ENCODE measurements around the gene NKAIN2. TPM values are rescaled to one million over a fixed set of nuclear protein-coding genes. Genes with fewer than 3 reads are reported as not detected.
A peak's percentile ranks its signal among the peaks of the same experiment; 100 is the strongest.

Gene NKAIN2
- total and polyA plus RNA-seq, 4 donors, result 16.3 to 67.0 (median 49.9) TPM

GRCh38 chr6:123830120-123830519 is 26.5 kb downstream of the NKAIN2 start:
- 21% methylated on average over 3 of the region's 3 CpGs for WGBS (ENCODE audit: insufficient coverage)
- no peak overlapping the region for H3K27ac ChIP-seq (ENCODE audit: low read depth, low read length)
- H3K4me3 ChIP-seq (ENCODE audit: low read depth, low read length), result no peak overlapping the region

DNA sequence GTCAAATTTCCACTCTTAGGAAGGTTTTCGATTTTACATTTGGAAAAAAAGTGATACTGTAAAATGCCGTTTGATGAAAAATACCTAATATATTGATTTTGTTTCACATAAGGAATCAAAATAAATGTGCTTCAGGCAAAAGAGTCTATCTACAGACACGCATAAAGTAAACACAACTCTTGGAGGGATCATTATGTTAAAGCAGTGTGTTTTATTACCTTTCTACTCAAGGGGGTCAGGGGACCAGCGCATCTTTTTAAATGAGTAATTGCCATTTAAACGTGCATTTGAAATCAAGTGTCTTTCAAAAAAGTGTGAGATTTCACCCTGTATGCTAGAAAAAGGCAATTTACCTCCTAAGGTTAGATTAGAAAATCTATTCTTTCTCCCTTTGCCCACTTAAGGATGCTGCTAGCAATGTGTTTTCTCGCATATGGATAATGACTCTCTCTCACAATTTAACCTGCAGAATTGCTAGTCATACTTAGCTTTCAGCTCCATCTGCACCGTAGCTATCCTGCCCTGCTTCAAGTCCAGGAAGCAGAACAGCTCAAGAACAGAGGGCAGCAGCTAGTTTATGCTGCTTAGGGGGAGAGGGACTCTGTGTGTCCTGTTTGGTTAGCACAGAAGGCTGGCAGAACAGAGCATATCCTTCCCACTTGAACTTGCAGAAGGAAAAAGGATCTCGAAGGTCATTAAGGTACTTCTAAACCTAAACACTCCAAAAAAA is 35.0 kb downstream of the NKAIN2 start:
- Histone ChIP-seq H3K4me3 (ENCODE audit: low read depth, low read length) (no peak overlapping the region), H3K9me3 (ENCODE audit: control insufficient read depth, insufficient read depth, low read length) (no peaks in the 10 kb centered on the region), H3K27me3 (ENCODE audit: control insufficient read depth, insufficient read depth, low read length) (no peaks in the 10 kb centered on the region), H3K27ac (ENCODE audit: low read depth, low read length) (no peak overlapping the region), H3K36me3 (ENCODE audit: control insufficient read depth, insufficient read depth, low read length) (no peaks in the 10 kb centered on the region), H3K4me1 (ENCODE audit: control insufficient read depth, insufficient read depth, low read length) (no peaks in the 10 kb centered on the region)
- DNase-seq (ENCODE audit: low read depth in 4 of 6, low spot score in 6 of 6), result peak in 1 of 6 donors; percentile 78
- WGBS (ENCODE audit: insufficient coverage), result 43% methylated on average over 1 of the region's 8 CpGs

More at GRCh38 chr6:123830120-123830519, 26.5 kb downstream of the NKAIN2 start:
- Histone ChIP-seq H3K27me3 (ENCODE audit: control insufficient read depth, insufficient read depth, low read length) (no peaks in the 10 kb centered on the region), H3K36me3 (ENCODE audit: control insufficient read depth, insufficient read depth, low read length) (no peaks in the 10 kb centered on the region), H3K4me1 (ENCODE audit: control insufficient read depth, insufficient read depth, low read length) (no peaks in the 10 kb centered on the region), H3K9me3 (ENCODE audit: control insufficient read depth, insufficient read depth, low read length) (no peaks in the 10 kb centered on the region)
- DNase-seq (ENCODE audit: low read depth in 4 of 6, low spot score in 6 of 6), result peak in 2 of 6 donors; percentile 30 to 66

- Histone ChIP-seq H3K9me3 (ENCODE audit: control insufficient read depth, insufficient read depth, low read length) (no peaks in the 10 kb centered on the region), H3K4me1 (ENCODE audit: control insufficient read depth, insufficient read depth, low read length) (no peaks in the 10 kb centered on the region), H3K27ac (ENCODE audit: low read depth, low read length) (no peak overlapping the region), H3K27me3 (ENCODE audit: control insufficient read depth, insufficient read depth, low read length) (no peaks in the 10 kb centered on the region), H3K36me3 (ENCODE audit: control insufficient read depth, insufficient read depth, low read length) (no peaks in the 10 kb centered on the region), H3K4me3 (ENCODE audit: low read depth, low read length) (no peak overlapping the region)
- no peak for DNase-seq (ENCODE audit: low read depth in 4 of 6, low spot score in 6 of 6)
- WGBS (ENCODE audit: insufficient coverage), result 45% methylated on average over 2 of the region's 6 CpGs
These were observed 37.6 kb downstream of the NKAIN2 start for GRCh38 chr6:123841067-123841896.

DNA sequence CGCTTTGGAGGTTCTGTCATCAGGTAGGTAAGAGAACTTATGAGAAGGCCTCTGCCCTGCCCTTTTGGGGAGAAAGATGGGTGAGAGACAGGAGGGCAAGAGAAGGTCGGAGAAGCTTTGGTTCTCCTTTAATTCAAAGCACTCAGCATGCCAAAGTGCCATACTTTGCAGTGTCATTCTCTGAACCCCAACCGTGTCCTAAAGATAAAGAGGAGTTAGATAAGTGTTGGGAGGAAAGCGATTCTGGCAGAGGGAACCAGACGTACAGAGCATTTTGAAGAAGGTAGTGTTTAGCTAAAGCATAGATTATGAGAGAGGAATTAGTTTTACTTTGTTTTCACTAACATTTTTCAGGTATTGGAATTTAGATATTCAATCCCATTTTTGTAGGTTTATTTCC is 40.3 kb downstream of the NKAIN2 start:
- WGBS (ENCODE audit: insufficient coverage), result 100% methylated on average over 1 of the region's 5 CpGs
- H3K36me3 ChIP-seq (ENCODE audit: control insufficient read depth, insufficient read depth, low read length), result no peaks in the 10 kb centered on the region

DNA sequence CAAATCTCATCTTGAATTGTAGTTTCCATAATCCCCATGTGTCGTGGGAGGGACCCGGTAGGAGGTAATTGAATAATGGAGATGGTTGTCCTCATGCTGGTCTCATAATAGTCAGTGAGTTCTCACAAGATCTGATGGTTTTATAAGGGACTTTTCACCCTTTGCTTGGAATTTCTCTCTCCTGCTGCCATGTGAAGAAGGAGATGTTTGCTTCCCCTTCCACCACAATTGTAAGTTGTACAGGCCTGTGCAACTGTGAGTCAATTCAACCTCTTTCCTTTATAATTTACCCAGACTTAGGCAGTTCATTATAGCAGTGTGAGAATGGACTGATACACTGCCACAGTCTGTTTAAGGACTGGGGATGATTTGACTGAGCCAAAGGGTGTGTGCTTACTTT is 44.7 kb downstream of the NKAIN2 start:
- H3K4me3 ChIP-seq (ENCODE audit: low read depth, low read length), result no peak overlapping the region
- WGBS (ENCODE audit: insufficient coverage), result no CpG with 5 or more reads among the region's 2 CpGs

More for the DNA sequence above, 40.3 kb downstream of the NKAIN2 start:
- no peak overlapping the region for H3K4me3 ChIP-seq (ENCODE audit: low read depth, low read length)
- H3K4me1 ChIP-seq (ENCODE audit: control insufficient read depth, insufficient read depth, low read length), result no peaks in the 10 kb centered on the region
- no peaks in the 10 kb centered on the region for H3K27me3 ChIP-seq (ENCODE audit: control insufficient read depth, insufficient read depth, low read length)
- DNase-seq (ENCODE audit: low read depth in 4 of 6, low spot score in 6 of 6), result no peak
- H3K9me3 ChIP-seq (ENCODE audit: control insufficient read depth, insufficient read depth, low read length), result no peaks in the 10 kb centered on the region
- no peak overlapping the region for H3K27ac ChIP-seq (ENCODE audit: low read depth, low read length)

DNA sequence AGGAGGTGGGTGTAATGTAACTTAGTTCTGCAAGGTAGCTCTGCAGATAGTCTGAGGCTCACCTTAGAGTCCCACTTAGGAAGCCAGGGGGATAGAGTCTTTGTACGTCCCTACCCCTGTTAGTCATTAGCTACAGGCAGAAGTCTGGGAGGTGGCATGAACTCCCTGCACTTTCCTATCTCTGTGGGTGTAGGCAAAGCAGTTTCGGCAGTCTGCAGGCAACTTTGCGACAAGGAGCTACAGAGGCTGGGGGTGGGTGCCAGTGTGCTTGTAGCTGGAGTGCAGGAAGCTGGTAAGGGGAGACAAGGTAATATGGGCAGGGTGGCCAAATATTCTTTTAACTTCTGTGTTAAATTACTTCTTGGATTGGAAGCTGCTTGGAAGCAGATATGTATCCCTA is 45.7 kb downstream of the NKAIN2 start:
- DNase-seq (ENCODE audit: low read depth in 4 of 6, low spot score in 6 of 6), result no peak
- WGBS (ENCODE audit: insufficient coverage), result 69% methylated on average over 3 of the region's 3 CpGs
- H3K4me3 ChIP-seq (ENCODE audit: low read depth, low read length), result no peak overlapping the region
- no peaks in the 10 kb centered on the region for H3K4me1 ChIP-seq (ENCODE audit: control insufficient read depth, insufficient read depth, low read length)
- no peaks in the 10 kb centered on the region for H3K9me3 ChIP-seq (ENCODE audit: control insufficient read depth, insufficient read depth, low read length)
- H3K27ac ChIP-seq (ENCODE audit: low read depth, low read length), result no peak overlapping the region
- no peaks in the 10 kb centered on the region for H3K36me3 ChIP-seq (ENCODE audit: control insufficient read depth, insufficient read depth, low read length)
- no peaks in the 10 kb centered on the region for H3K27me3 ChIP-seq (ENCODE audit: control insufficient read depth, insufficient read depth, low read length)

More for the DNA sequence above, 44.7 kb downstream of the NKAIN2 start:
- no peak overlapping the region for H3K27ac ChIP-seq (ENCODE audit: low read depth, low read length)
- no peaks in the 10 kb centered on the region for H3K36me3 ChIP-seq (ENCODE audit: control insufficient read depth, insufficient read depth, low read length)
- H3K27me3 ChIP-seq (ENCODE audit: control insufficient read depth, insufficient read depth, low read length), result no peaks in the 10 kb centered on the region
- no peak for DNase-seq (ENCODE audit: low read depth in 4 of 6, low spot score in 6 of 6)
- H3K4me1 ChIP-seq (ENCODE audit: control insufficient read depth, insufficient read depth, low read length), result no peaks in the 10 kb centered on the region
- H3K9me3 ChIP-seq (ENCODE audit: control insufficient read depth, insufficient read depth, low read length), result no peaks in the 10 kb centered on the region

- no peak for DNase-seq (ENCODE audit: low read depth in 4 of 6, low spot score in 6 of 6)
- Histone ChIP-seq H3K4me1 (ENCODE audit: control insufficient read depth, insufficient read depth, low read length) (no peaks in the 10 kb centered on the region), H3K9me3 (ENCODE audit: control insufficient read depth, insufficient read depth, low read length) (no peaks in the 10 kb centered on the region), H3K4me3 (ENCODE audit: low read depth, low read length) (no peak overlapping the region), H3K36me3 (ENCODE audit: control insufficient read depth, insufficient read depth, low read length) (no peaks in the 10 kb centered on the region), H3K27ac (ENCODE audit: low read depth, low read length) (no peak overlapping the region), H3K27me3 (ENCODE audit: control insufficient read depth, insufficient read depth, low read length) (no peaks in the 10 kb centered on the region)
- no CpG with 5 or more reads among the region's 4 CpGs for WGBS (ENCODE audit: insufficient coverage)
These were observed 46.9 kb downstream of the NKAIN2 start for GRCh38 chr6:123850555-123850954.

- H3K9me3 ChIP-seq (ENCODE audit: control insufficient read depth, insufficient read depth, low read length), result no peaks in the 10 kb centered on the region
- DNase-seq (ENCODE audit: low read depth in 4 of 6, low spot score in 6 of 6), result peak in 1 of 6 donors; percentile 64
- no peaks in the 10 kb centered on the region for H3K27me3 ChIP-seq (ENCODE audit: control insufficient read depth, insufficient read depth, low read length)
- no peaks in the 10 kb centered on the region for H3K4me1 ChIP-seq (ENCODE audit: control insufficient read depth, insufficient read depth, low read length)
- no peak overlapping the region for H3K4me3 ChIP-seq (ENCODE audit: low read depth, low read length)
- H3K27ac ChIP-seq (ENCODE audit: low read depth, low read length), result no peak overlapping the region
- no CpG with 5 or more reads among the region's 2 CpGs for WGBS (ENCODE audit: insufficient coverage)
- no peaks in the 10 kb centered on the region for H3K36me3 ChIP-seq (ENCODE audit: control insufficient read depth, insufficient read depth, low read length)
These were observed 50.5 kb downstream of the NKAIN2 start for GRCh38 chr6:123854201-123854600.

DNA sequence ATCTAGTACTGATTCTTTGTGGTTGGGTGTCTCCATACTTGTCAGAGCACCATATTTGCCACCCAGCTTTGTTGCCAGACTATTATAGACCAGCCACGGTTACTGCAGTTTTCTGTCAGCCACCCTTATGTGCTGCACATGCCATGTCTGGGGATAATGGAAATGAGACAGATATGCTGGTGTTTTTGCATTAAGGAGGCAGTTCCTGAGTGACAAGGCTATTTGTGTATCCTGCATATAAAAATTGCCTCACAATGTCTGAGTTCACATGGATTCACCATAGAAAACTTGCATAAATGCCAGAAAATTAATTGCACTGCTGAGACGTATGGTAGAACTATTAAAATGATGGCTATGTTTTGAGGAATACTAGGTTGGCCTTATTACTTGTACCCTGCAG is 51.8 kb downstream of the NKAIN2 start:
- peak in 2 of 6 donors; percentile 70 to 92 for DNase-seq (ENCODE audit: low read depth in 4 of 6, low spot score in 6 of 6)
- Histone ChIP-seq H3K9me3 (ENCODE audit: control insufficient read depth, insufficient read depth, low read length) (no peaks in the 10 kb centered on the region), H3K4me3 (ENCODE audit: low read depth, low read length) (no peak overlapping the region), H3K27me3 (ENCODE audit: control insufficient read depth, insufficient read depth, low read length) (no peaks in the 10 kb centered on the region), H3K36me3 (ENCODE audit: control insufficient read depth, insufficient read depth, low read length) (no peaks in the 10 kb centered on the region), H3K27ac (ENCODE audit: low read depth, low read length) (no peak overlapping the region), H3K4me1 (ENCODE audit: control insufficient read depth, insufficient read depth, low read length) (no peaks in the 10 kb centered on the region)
- WGBS (ENCODE audit: insufficient coverage), result no CpG with 5 or more reads among the region's 2 CpGs

All from spinal cord (tissue), 10 donors.